Measurements from ENCODE around the gene ZNF746. TPM values are rescaled to one million over a fixed set of nuclear protein-coding genes. Genes with fewer than 3 reads are reported as not detected.

ZNF746 gene
- total and polyA plus RNA-seq, 9 of the 15 experiments (the other 6 are each of a cell fraction or from before 2014, with no cell fraction given): 1.7 to 31.6 (median 13.3) TPM

DNA sequence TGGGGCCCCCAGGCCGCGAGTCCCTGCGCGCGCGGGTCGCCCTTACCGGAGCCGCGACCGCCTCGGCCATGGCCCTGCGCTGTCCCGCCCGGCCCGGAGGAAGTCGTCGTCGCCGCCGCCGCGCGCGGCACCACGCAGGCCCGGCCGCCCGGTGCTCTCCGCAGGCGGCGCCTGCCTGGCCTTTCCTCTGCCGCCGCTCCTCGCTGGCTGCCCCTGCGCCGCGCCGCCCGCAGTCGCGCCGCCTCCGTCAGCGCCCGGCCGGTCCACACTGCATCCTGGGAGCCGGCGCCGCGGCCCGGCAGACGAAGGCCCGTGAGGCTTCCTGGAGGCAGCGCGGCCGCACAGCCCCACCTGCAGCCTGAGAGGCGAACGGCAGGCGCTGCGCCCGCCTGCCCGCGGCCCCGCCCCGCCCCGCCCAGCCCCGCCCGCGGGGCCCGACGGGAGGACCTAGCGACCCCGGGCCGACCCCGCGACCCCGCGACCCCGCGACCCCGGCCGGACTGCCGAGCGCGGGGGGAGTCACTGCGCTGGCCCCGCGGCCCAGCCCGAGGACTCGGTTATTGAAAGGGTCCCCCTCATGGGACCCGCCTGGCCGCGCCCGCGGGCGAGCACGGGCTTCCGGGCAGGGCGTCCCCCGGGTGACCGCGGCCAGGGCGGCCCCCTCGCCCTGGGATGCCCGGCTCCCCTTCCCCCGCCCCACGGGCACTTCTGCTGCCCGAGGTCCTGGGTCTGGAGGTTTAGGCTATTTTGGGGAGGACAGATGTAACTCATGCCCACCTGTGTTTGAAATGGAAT lies at the start of gene ZNF746 (continued):
- TF ChIP-seq, protein P1, sequence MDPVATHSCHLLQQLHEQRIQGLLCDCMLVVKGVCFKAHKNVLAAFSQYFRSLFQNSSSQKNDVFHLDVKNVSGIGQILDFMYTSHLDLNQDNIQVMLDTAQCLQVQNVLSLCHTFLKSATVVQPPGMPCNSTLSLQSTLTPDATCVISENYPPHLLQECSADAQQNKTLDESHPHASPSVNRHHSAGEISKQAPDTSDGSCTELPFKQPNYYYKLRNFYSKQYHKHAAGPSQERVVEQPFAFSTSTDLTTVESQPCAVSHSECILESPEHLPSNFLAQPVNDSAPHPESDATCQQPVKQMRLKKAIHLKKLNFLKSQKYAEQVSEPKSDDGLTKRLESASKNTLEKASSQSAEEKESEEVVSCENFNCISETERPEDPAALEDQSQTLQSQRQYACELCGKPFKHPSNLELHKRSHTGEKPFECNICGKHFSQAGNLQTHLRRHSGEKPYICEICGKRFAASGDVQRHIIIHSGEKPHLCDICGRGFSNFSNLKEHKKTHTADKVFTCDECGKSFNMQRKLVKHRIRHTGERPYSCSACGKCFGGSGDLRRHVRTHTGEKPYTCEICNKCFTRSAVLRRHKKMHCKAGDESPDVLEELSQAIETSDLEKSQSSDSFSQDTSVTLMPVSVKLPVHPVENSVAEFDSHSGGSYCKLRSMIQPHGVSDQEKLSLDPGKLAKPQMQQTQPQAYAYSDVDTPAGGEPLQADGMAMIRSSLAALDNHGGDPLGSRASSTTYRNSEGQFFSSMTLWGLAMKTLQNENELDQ (CRISPR knock-in tag; IDR thresholded peaks at IDR 0.05; ENCODE audit: borderline replicate concordance): no peak
- TF ChIP-seq POLR2H (tag; IDR thresholded peaks at IDR 0.05; ENCODE audit: low read depth) (no peak), COPS2 (conservative IDR thresholded peaks at IDR 0.05) (no peak), ZNF436 (CRISPR knock-in tag; IDR thresholded peaks at IDR 0.05) (peak; percentile 98), YY1 (IDR thresholded peaks at IDR 0.05; ENCODE audit: borderline replicate concordance in 1 of 3, control insufficient read depth in 1 of 3, extremely low read depth in 1 of 3, insufficient read depth in 3 of 3, insufficient read length in 1 of 3, insufficient replicate concordance in 2 of 3, low read depth in 1 of 3, low read length in 2 of 3) (peak in 2 of 3 experiments; percentile 69 to 79), POLR2AphosphoS5 (IDR thresholded peaks at IDR 0.05; ENCODE audit: control insufficient read depth, insufficient read depth, low read depth, low read length) (peak; percentile 87), ZNF830 (CRISPR knock-in tag; IDR thresholded peaks at IDR 0.05) (no peak), TCF3 (CRISPR knock-in tag; IDR thresholded peaks at IDR 0.05) (peak; percentile 23; the same call in 1 of the 2 replicates), ZBTB2 (IDR thresholded peaks at IDR 0.05) (no peak), HDGF (IDR thresholded peaks at IDR 0.05) (no peak), USF2 (CRISPR knock-in tag; IDR thresholded peaks at IDR 0.05) (no peak), ETV6 (IDR thresholded peaks at IDR 0.05; ENCODE audit: borderline replicate concordance in 1 of 2, low read depth in 2 of 2, low read length in 1 of 2) (no peak), ETV6 (CRISPR knock-in tag; IDR thresholded peaks at IDR 0.05; ENCODE audit: borderline replicate concordance) (no peak), NFXL1 (CRISPR knock-in tag; IDR thresholded peaks at IDR 0.05) (no peak), ZNF212 (CRISPR knock-in tag; IDR thresholded peaks at IDR 0.05) (no peak), MCM5 (IDR thresholded peaks at IDR 0.05; ENCODE audit: low read depth) (no peak), ETV1 (tag; conservative IDR thresholded peaks at IDR 0.05; ENCODE audit: low read depth) (no peak), JUNB (CRISPR knock-in tag; conservative IDR thresholded peaks at IDR 0.05) (no peak), POLR3G (IDR thresholded peaks at IDR 0.05; ENCODE audit: extremely low read depth, insufficient read length, insufficient replicate concordance) (no peak), ZNF551 (CRISPR knock-in tag; IDR thresholded peaks at IDR 0.05) (no peak), FOXK1 (CRISPR knock-in tag; IDR thresholded peaks at IDR 0.05; ENCODE audit: borderline replicate concordance) (no peak), ZZZ3 (IDR thresholded peaks at IDR 0.05) (no peak)
- TF ChIP-seq, protein P2, sequence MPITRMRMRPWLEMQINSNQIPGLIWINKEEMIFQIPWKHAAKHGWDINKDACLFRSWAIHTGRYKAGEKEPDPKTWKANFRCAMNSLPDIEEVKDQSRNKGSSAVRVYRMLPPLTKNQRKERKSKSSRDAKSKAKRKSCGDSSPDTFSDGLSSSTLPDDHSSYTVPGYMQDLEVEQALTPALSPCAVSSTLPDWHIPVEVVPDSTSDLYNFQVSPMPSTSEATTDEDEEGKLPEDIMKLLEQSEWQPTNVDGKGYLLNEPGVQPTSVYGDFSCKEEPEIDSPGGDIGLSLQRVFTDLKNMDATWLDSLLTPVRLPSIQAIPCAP (CRISPR knock-in tag; IDR thresholded peaks at IDR 0.05; ENCODE audit: borderline replicate concordance): no peak

Measured in K562 (cell line).